IMR-90 (cell line): ENCODE measurements around the gene GLIS1. TPM values are rescaled to one million over a fixed set of nuclear protein-coding genes. Genes with fewer than 3 reads are reported as not detected.

Source experiments
- ATAC-seq: fragments of 200-7000 bp; cut with Tn5 transposase; 2 replicates; pipeline ENCODE4 v1.9.1; 2020; ENCODE audit warnings: low read depth, mild to moderate bottlenecking, moderate library complexity
- BruUV-seq: library from RNA; stranded (reverse); fragments of 400-500 nt; replicated peaks from 2 replicates; lab custom pipeline; 2021; lab: Mats Ljungman, UMichigan
- CTCF ChIA-PET: fragments of 300-600 bp; formaldehyde crosslinking; extraction: SDS; loops from one replicate; lab custom pipeline; 2021; ENCODE audit warnings: antibody characterized with exemption; lab: Yijun Ruan, JAX
- POLR2A ChIA-PET: fragments of 300-600 bp; sonication (Branson Sonifier 250); formaldehyde crosslinking; loops from one replicate; lab custom pipeline; 2022; ENCODE audit warnings: antibody characterized with exemption; ENCODE audit not compliant: unreplicated experiment; lab: Charles Lee
- DNase-seq: peaks from one replicate; pipeline ENCODE4 v3.0.0; 2013
- H2AFZ ChIP-seq: replicated peaks from 2 replicates; pipeline ENCODE3; 2013; ENCODE audit warnings: low read length, mild to moderate bottlenecking; ENCODE audit not compliant: poor library complexity
- H2AK5ac ChIP-seq: 2 replicates; pipeline ENCODE4 v1.6.1; 2013; ENCODE audit warnings: low read depth, low read length, inconsistent platforms
- H2AK9ac ChIP-seq: replicated peaks from 2 replicates; pipeline ENCODE3; 2013; ENCODE audit warnings: mild to moderate bottlenecking, low read depth, low read length, moderate library complexity; ENCODE audit not compliant: poor library complexity
- H2BK120ac ChIP-seq: 2 replicates; pipeline ENCODE4 v1.6.1; 2013; ENCODE audit warnings: low read depth, low read length, inconsistent platforms
- H2BK15ac ChIP-seq: 3 replicates; pipeline ENCODE4 v1.6.1; 2013; ENCODE audit warnings: low read depth, low read length, inconsistent platforms
- H2BK20ac ChIP-seq: 2 replicates; pipeline ENCODE4 v1.6.1; 2013; ENCODE audit warnings: low read depth, mild to moderate bottlenecking, inconsistent platforms, low read length, moderate library complexity
- H2BK5ac ChIP-seq: 2 replicates; pipeline ENCODE4 v1.6.1; 2013; ENCODE audit warnings: mild to moderate bottlenecking, low read depth, low read length, inconsistent platforms; ENCODE audit not compliant: poor library complexity, severe bottlenecking
- H3K14ac ChIP-seq: replicated peaks from 2 replicates; pipeline ENCODE4 v1.6.1; 2013; ENCODE audit warnings: low read depth, low read length, inconsistent platforms
- H3K18ac ChIP-seq: 2 replicates; pipeline ENCODE4 v1.6.1; 2013; ENCODE audit warnings: low read depth, low read length, control low read depth
- H3K23ac ChIP-seq: 2 replicates; pipeline ENCODE4 v1.6.1; 2013; ENCODE audit warnings: low read depth, low read length, inconsistent platforms
- H3K27ac ChIP-seq: 2 replicates; pipeline ENCODE4 v1.5.1; 2013; ENCODE audit warnings: mild to moderate bottlenecking, control low read depth, low read length; ENCODE audit not compliant: insufficient read depth
- H3K27me3 ChIP-seq: 2 replicates; pipeline ENCODE4 v1.6.1; 2013; ENCODE audit warnings: low read length; ENCODE audit not compliant: control insufficient read depth, insufficient read depth
- H3K36me3 ChIP-seq: 2 replicates; pipeline ENCODE4 v1.6.1; 2013; ENCODE audit warnings: low read length, mixed read lengths; ENCODE audit not compliant: control insufficient read depth, insufficient read depth
- H3K4ac ChIP-seq: 2 replicates; pipeline ENCODE4 v1.6.1; 2013; ENCODE audit warnings: low read depth, low read length, inconsistent platforms
- H3K4me1 ChIP-seq: 2 replicates; pipeline ENCODE4 v1.6.1; 2013; ENCODE audit warnings: low read length, mixed read lengths; ENCODE audit not compliant: control insufficient read depth, insufficient read depth
- H3K4me2 ChIP-seq: 2 replicates; pipeline ENCODE4 v1.6.1; 2013; ENCODE audit warnings: low read depth, mild to moderate bottlenecking, control low read depth, low read length, moderate library complexity
- H3K4me3 ChIP-seq: 2 replicates; pipeline ENCODE4 v1.5.1; 2013; ENCODE audit warnings: low read depth, mild to moderate bottlenecking, control low read depth, low read length, moderate library complexity; ENCODE audit not compliant: insufficient read depth
- H3K56ac ChIP-seq: 2 replicates; pipeline ENCODE4 v1.6.1; 2013; ENCODE audit warnings: low read length, inconsistent platforms; ENCODE audit not compliant: insufficient read depth; ENCODE audit errors: extremely low read depth
- H3K79me1 ChIP-seq, 2 experiments: 2 replicates each; pipeline ENCODE4 v1.6.1; 2013; ENCODE audit warnings: low read length in 2 of 2, inconsistent platforms in 1 of 2, low read depth in 1 of 2
- H3K9ac ChIP-seq: 2 replicates; pipeline ENCODE4 v1.6.1; 2013; ENCODE audit warnings: low read depth, low read length, control low read depth
- H3K9me1 ChIP-seq: 2 replicates; pipeline ENCODE4 v1.6.1; 2013; ENCODE audit warnings: low read length, inconsistent platforms; ENCODE audit not compliant: insufficient read depth
- H3K9me3 ChIP-seq: 2 replicates; pipeline ENCODE4 v1.6.1; 2013; ENCODE audit warnings: low read length; ENCODE audit not compliant: control insufficient read depth, insufficient read depth
- H4K20me1 ChIP-seq: 2 replicates; pipeline ENCODE4 v1.6.1; 2013; ENCODE audit warnings: low read length, inconsistent platforms; ENCODE audit not compliant: insufficient read depth
- H4K5ac ChIP-seq: 2 replicates; pipeline ENCODE4 v1.6.1; 2013; ENCODE audit warnings: mild to moderate bottlenecking, low read depth, low read length, control low read depth
- H4K8ac ChIP-seq, 2 experiments: 2 replicates each; pipeline ENCODE4 v1.6.1; 2013; ENCODE audit warnings: low read depth in 2 of 2, low read length in 2 of 2, control low read depth in 1 of 2, inconsistent platforms in 1 of 2
- H4K91ac ChIP-seq: 2 replicates; pipeline ENCODE4 v1.6.1; 2013; ENCODE audit warnings: low read depth, low read length, inconsistent platforms; ENCODE audit not compliant: insufficient read depth
- BHLHE40 ChIP-seq: fragments of 150-350 bp; IDR thresholded peaks from 2 replicates; pipeline ENCODE4 v1.6.1; 2016; ENCODE audit warnings: mild to moderate bottlenecking, low read depth, low read length
- CEBPB ChIP-seq: IDR thresholded peaks from 2 replicates; pipeline ENCODE4 v1.6.1; 2012; ENCODE audit warnings: low read depth, low read length, improper control_type of control experiment
- CHD1 ChIP-seq: IDR thresholded peaks from 2 replicates; pipeline ENCODE4 v1.6.1; 2012; ENCODE audit warnings: low read depth, low read length, improper control_type of control experiment
- CTCF ChIP-seq: conservative IDR thresholded peaks from 2 replicates; pipeline ENCODE4 v1.5.1; 2012; ENCODE audit warnings: mild to moderate bottlenecking, low read depth, low read length, improper control_type of control experiment
- ELK1 ChIP-seq: fragments of 150-350 bp; IDR thresholded peaks from 2 replicates; pipeline ENCODE4 v1.6.1; 2016; ENCODE audit warnings: low read depth, mild to moderate bottlenecking, low read length, moderate library complexity, borderline replicate concordance
- FOS ChIP-seq: fragments of 150-350 bp; IDR thresholded peaks from 2 replicates; pipeline ENCODE4 v1.6.1; 2016; ENCODE audit warnings: low read depth, low read length
- MAFK ChIP-seq: IDR thresholded peaks from 2 replicates; pipeline ENCODE4 v1.6.1; 2012; ENCODE audit warnings: low read depth, low read length, improper control_type of control experiment
- MAZ ChIP-seq: IDR thresholded peaks from 2 replicates; pipeline ENCODE4 v1.6.1; 2012; ENCODE audit warnings: low read depth, mild to moderate bottlenecking, low read length, improper control_type of control experiment, moderate library complexity, borderline replicate concordance
- MXI1 ChIP-seq: IDR thresholded peaks from 2 replicates; pipeline ENCODE4 v1.6.1; 2012; ENCODE audit warnings: low read depth, mild to moderate bottlenecking, low read length, moderate library complexity, borderline replicate concordance
- NFE2L2 ChIP-seq: fragments of 150-350 bp; IDR thresholded peaks from 2 replicates; pipeline ENCODE4 v1.6.1; 2016; ENCODE audit warnings: low read depth, mild to moderate bottlenecking, low read length
- POLR2A ChIP-seq: IDR thresholded peaks from 2 replicates; pipeline ENCODE4 v1.6.1; 2012; ENCODE audit warnings: mild to moderate bottlenecking, low read depth, low read length
- RAD21 ChIP-seq: IDR thresholded peaks from 2 replicates; pipeline ENCODE4 v1.6.1; 2012; ENCODE audit warnings: low read length, improper control_type of control experiment
- RCOR1 ChIP-seq: IDR thresholded peaks from 2 replicates; pipeline ENCODE4 v1.6.1; 2012; ENCODE audit warnings: mild to moderate bottlenecking, low read length, improper control_type of control experiment; ENCODE audit not compliant: insufficient replicate concordance
- RFX5 ChIP-seq: IDR thresholded peaks from 2 replicates; pipeline ENCODE4 v1.8.0; 2012; ENCODE audit warnings: low read depth, mild to moderate bottlenecking, low read length, moderate library complexity
- SMC3 ChIP-seq: fragments of 150-350 bp; IDR thresholded peaks from 2 replicates; pipeline ENCODE4 v1.6.1; 2016; ENCODE audit warnings: low read depth, mild to moderate bottlenecking, antibody characterized with exemption, low read length, moderate library complexity
- USF2 ChIP-seq: fragments of 150-350 bp; IDR thresholded peaks from 2 replicates; pipeline ENCODE4 v1.6.1; 2017; ENCODE audit warnings: mild to moderate bottlenecking, antibody characterized with exemption, low read length, low read depth
- WGBS, 2 experiments: methylation state at CpG; one replicate each; pipeline versions ENCODE4 v1.1.5 to v1.1.7; 2013; ENCODE audit warnings: missing lambda C conversion rate in 2 of 2; ENCODE audit not compliant: insufficient read length in 1 of 2; ENCODE audit errors: extremely low coverage in 2 of 2; 5-methylcytosine and 5-hydroxymethylcytosine counted together
- dilution Hi-C: fragments of 300-500 bp; cut with HindIII; formaldehyde crosslinking; loops from one replicate; pipeline ENCODE4 v1.14.3; 2018; ENCODE audit warnings: low sequenced_read_pairs; ENCODE audit not compliant: unreplicated experiment
- in situ Hi-C: fragments of 300-500 bp; cut with MboI; formaldehyde crosslinking; loops from 3 replicates; pipeline ENCODE4 v1.14.3; 2019; ENCODE audit warnings: low sequenced_read_pairs, inconsistent platforms, mixed read lengths
- intact Hi-C: fragments of 100-400 bp; cut with micrococcal nuclease; formaldehyde crosslinking; loops from 2 replicates; pipeline ENCODE4 v1.10.0; 2022
- polyA plus RNA-seq, 3 experiments: library from polyadenylated mRNA; depleted of rRNA; stranded (reverse); fragments of >200 nt; gene quantifications; 2 replicates each; pipeline ENCODE4 v1.2.3, GENCODE V29; 2012; ENCODE audit warnings: low replicate concordance in 1 of 3
- total RNA-seq: library from RNA; depleted of rRNA; stranded (reverse); fragments of >200 nt; gene quantifications from 2 replicates; pipeline ENCODE4 v1.2.3, GENCODE V29; 2012

The GLIS1 gene
- total and polyA plus RNA-seq, 2 of the 4 experiments (the other 2 are of a cell fraction) = 0.18 to 2.3 TPM

- Histone ChIP-seq H3K9me1 (peaks cover 8% of the 10 kb centered on the region), H3K36me3 (no peaks in the 10 kb centered on the region), H4K91ac (no peak overlapping the region), H2BK120ac (no peak overlapping the region), H3K4me3 (no peak overlapping the region), H3K14ac (no peak overlapping the region), H3K27me3 (no peaks in the 10 kb centered on the region), H3K56ac (no peak overlapping the region), H2AK9ac (no peak overlapping the region), H4K20me1 (peaks cover 6% of the 10 kb centered on the region), H3K4me2 (no peak overlapping the region), H2BK15ac (no peak overlapping the region), H3K9ac (no peak overlapping the region), H3K4me1 (peaks cover 11% of the 10 kb centered on the region), H3K23ac (no peak overlapping the region), H2BK5ac (no peak overlapping the region), H4K8ac (no peak overlapping the region), H3K27ac (no peak overlapping the region), H3K79me1 (0 out of 4 replicates have a peak, but pooled peaks cover 0 to 5% of the 10 kb centered on the region in 2 experiments), H4K5ac (no peak overlapping the region), H3K9me3 (no peaks in the 10 kb centered on the region), H2BK20ac (no peak overlapping the region), H2AK5ac (no peak overlapping the region), H3K18ac (no peak overlapping the region), H3K4ac (no peak overlapping the region), H2AFZ (no peak overlapping the region)
- POLR2A ChIA-PET = no interaction called here
- no TSS peak for BruUV-seq
- ATAC-seq (no peak), DNase-seq (no peak)
- dilution Hi-C loops = no loop called here
- no peak for TF ChIP-seq FOS
- TF ChIP-seq POLR2A = no peak
- TF ChIP-seq SMC3 = no peak
- no peak for TF ChIP-seq MAFK
- TF ChIP-seq RFX5 = no peak
- no peak for TF ChIP-seq CTCF
- TF ChIP-seq CHD1 = no peak
- no peak for TF ChIP-seq MAZ
- no peak for TF ChIP-seq RAD21
- TF ChIP-seq NFE2L2 = no peak
- no peak for TF ChIP-seq BHLHE40
- TF ChIP-seq USF2 = no peak
- TF ChIP-seq ELK1 = no peak
- no peak for TF ChIP-seq RCOR1
- no peak for TF ChIP-seq CEBPB
- no peak for TF ChIP-seq MXI1
- intact Hi-C loops = no loop called here
- WGBS, 2 experiments = 87% methylated on average over 12 of the region's 17 CpGs; no CpG with 5 or more reads in 1 of the 2 experiments
- CTCF ChIA-PET = no interaction called here
- in situ Hi-C loops = no loop called here
Measured at GRCh38 chr1:53548031-53548491, 190.9 kb downstream of the GLIS1 start.
